GM23248 (cell line): ENCODE data around the gene CEND1.

Experiments
- EZH2 ChIP-seq: fragments of 200-600 bp; sonication (generic); IDR thresholded peaks from 2 replicates; pipeline ENCODE4 v1.6.1; 2018; ENCODE audit warnings: antibody characterized with exemption, mild to moderate bottlenecking; ENCODE audit not compliant: insufficient read depth, poor library complexity, severe bottlenecking
- EZH2phosphoT487 ChIP-seq: fragments of 200-600 bp; sonication (generic); IDR thresholded peaks from 2 replicates; pipeline ENCODE4 v1.6.1; 2018; ENCODE audit warnings: antibody characterized with exemption, moderate library complexity, mild to moderate bottlenecking, low read depth; ENCODE audit not compliant: insufficient read depth

DNA sequence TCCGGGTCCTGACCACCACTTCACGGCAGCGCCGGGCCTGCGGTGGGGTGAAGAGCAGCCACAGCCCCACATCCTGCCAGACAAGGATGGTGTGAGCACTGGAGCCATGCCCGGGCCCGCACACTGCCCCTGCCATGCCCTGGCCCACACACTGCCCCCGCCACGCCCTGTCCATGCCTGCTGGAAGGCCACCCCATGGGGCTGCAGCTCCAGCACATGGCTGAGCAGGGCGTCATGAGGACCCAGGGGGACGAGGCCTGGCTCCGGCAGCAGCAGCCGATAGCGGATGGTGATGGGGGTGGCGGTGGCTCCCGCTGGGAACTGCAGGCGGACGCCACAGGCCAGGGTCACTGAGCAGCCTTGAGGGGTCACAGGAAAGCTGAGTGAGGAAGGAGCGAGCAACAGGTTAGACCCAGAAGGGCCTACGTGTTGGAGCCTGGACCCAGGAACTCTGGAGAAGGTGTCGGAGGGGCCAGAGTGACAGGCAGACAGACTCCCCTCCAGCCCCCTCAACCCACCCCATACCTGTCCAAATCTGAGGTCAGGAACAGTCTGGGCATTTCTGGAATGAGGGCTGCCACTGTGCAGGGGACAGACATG lies 12.2 kb upstream of the CEND1 start:
- TF ChIP-seq EZH2 (no peak), EZH2phosphoT487 (no peak)
